Measurements from ENCODE around the gene RSU1.

Gene RSU1

DNA sequence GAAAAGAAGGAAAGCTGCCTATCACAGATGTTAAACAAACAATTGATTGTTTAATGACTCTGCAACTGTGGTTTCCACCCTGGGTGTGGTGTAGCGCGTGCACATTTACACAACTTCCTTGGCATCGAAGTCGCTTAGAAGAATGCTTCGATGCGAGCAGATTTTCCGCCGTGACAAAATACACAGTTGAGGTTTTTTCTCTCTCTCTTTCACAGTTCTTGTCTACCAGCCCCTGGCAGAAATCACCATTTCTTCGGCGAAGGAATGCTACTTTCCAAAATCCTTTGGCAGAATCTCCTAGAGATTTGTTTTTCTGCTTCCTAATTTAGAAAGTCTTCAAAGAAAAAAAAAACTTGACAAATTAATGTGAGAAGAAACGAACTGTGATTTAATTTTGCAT is 224.8 kb downstream of the RSU1 start:
- no peak overlapping the region for H3K4me3 ChIP-seq (ENCODE audit: low read depth in 1 of 2, low read length in 2 of 2)
- ATAC-seq (ENCODE audit: insufficient read depth, low read depth) (no peak), DNase-seq (no peak)
- H3K79me2 ChIP-seq (ENCODE audit: insufficient read depth, low read length): no peaks in the 10 kb centered on the region
- no peak overlapping the region for H3K9ac ChIP-seq (ENCODE audit: low read depth, low read length)
- no peaks in the 10 kb centered on the region for H3K27me3 ChIP-seq (ENCODE audit: insufficient read depth, low read length, poor library complexity)
- H3K36me3 ChIP-seq (ENCODE audit: insufficient read depth, low read length): no peaks in the 10 kb centered on the region; the same call in 1 of the 2 replicates
- no peak overlapping the region for H3K27ac ChIP-seq (ENCODE audit: low read length)
- no peaks in the 10 kb centered on the region for H3K4me1 ChIP-seq (ENCODE audit: insufficient read depth, low read length)
- no peak overlapping the region for H3K4me2 ChIP-seq (ENCODE audit: insufficient read depth, low read length)
- H4K20me1 ChIP-seq (ENCODE audit: insufficient read depth, low read length): no peaks in the 10 kb centered on the region
- no peak overlapping the region for H2AFZ ChIP-seq (ENCODE audit: low read depth, low read length)
- no peak for TF ChIP-seq CTCF (IDR thresholded peaks at IDR 0.05; ENCODE audit: borderline replicate concordance, extremely low read depth, low read length, poor library complexity, severe bottlenecking)
- TF ChIP-seq EZH2 (IDR thresholded peaks at IDR 0.05; ENCODE audit: borderline replicate concordance, low read depth, low read length, severe bottlenecking): no peak
- H3K9me3 ChIP-seq (ENCODE audit: insufficient read depth, low read length, severe bottlenecking): no peaks in the 10 kb centered on the region

DNA sequence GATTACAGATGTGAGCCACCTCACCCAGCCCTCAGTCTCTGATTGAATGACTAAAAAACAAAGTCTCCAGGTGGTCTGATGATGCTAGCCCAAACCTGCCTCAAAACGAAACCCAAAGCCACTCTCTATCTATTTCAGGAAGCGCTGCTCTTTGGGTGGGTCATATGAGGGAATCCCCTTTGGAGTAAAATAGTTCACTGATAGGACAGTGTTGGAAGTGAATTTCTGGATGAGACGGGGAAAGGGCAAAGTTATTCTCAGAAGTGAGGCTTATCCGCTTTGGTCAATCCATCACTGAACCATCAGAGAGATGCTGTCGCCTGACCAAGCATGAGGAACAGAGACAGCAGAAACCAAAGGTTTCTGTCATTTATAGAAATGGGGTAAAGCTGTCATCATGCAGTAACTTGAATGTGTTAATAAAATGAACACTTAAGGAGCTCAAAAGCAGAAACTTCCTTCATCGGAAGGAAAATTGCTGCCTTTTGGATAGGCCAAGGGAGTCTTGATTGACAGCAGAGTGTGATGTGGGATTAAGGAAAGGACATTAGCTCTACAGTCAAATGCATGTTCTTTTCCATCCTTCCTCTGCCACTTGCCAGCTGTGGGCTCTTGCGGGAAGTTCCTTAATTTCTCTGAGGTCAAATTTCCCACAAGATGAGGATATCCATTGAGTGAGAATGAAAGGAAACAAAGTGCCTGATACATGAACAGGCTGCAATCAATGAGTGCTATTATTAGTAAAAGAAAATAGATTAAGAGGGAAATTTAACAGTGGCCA is 230.7 kb downstream of the RSU1 start:
- no peaks in the 10 kb centered on the region for H3K79me2 ChIP-seq (ENCODE audit: insufficient read depth, low read length)
- H3K4me1 ChIP-seq (ENCODE audit: insufficient read depth, low read length): no peaks in the 10 kb centered on the region
- no peak overlapping the region for H2AFZ ChIP-seq (ENCODE audit: low read depth, low read length)
- H4K20me1 ChIP-seq (ENCODE audit: insufficient read depth, low read length): no peaks in the 10 kb centered on the region
- DNase-seq (no peak), ATAC-seq (ENCODE audit: insufficient read depth, low read depth) (no peak)
- no peaks in the 10 kb centered on the region for H3K9me3 ChIP-seq (ENCODE audit: insufficient read depth, low read length, severe bottlenecking)
- no peak for TF ChIP-seq CTCF (IDR thresholded peaks at IDR 0.05; ENCODE audit: borderline replicate concordance, extremely low read depth, low read length, poor library complexity, severe bottlenecking)
- no peak for TF ChIP-seq EZH2 (IDR thresholded peaks at IDR 0.05; ENCODE audit: borderline replicate concordance, low read depth, low read length, severe bottlenecking)
- no peaks in the 10 kb centered on the region for H3K27me3 ChIP-seq (ENCODE audit: insufficient read depth, low read length, poor library complexity)
- no peak overlapping the region for H3K9ac ChIP-seq (ENCODE audit: low read depth, low read length)
- H3K4me2 ChIP-seq (ENCODE audit: insufficient read depth, low read length): no peak overlapping the region
- no peak overlapping the region for H3K4me3 ChIP-seq (ENCODE audit: low read depth in 1 of 2, low read length in 2 of 2)
- no peak overlapping the region for H3K27ac ChIP-seq (ENCODE audit: low read length)
- H3K36me3 ChIP-seq (ENCODE audit: insufficient read depth, low read length): no peaks in the 10 kb centered on the region

DNA sequence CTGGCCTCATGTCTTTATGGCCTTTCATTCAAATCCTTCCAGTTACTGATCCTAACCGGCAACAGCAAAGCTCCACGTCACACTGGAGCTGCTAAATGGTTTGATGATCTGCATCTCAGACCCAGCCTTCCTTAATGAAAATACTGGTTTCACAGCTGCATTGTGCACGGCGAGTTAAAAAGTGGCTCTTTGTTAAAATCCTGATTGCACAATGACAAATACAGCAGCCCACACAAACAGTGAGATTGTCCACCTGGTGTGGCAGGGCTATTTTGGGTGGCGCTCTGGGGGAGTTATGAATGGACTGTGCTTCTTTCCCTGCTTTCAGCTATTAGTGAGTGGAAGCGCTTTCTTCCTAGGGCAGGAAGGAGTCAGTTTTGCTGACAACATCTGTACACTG is 232.1 kb downstream of the RSU1 start:
- DNase-seq: no peak
- H3K9ac ChIP-seq (ENCODE audit: low read depth, low read length): no peak overlapping the region
- H3K79me2 ChIP-seq (ENCODE audit: insufficient read depth, low read length): no peaks in the 10 kb centered on the region
- no peaks in the 10 kb centered on the region for H4K20me1 ChIP-seq (ENCODE audit: insufficient read depth, low read length)
- no peaks in the 10 kb centered on the region for H3K4me1 ChIP-seq (ENCODE audit: insufficient read depth, low read length)
- H3K9me3 ChIP-seq (ENCODE audit: insufficient read depth, low read length, severe bottlenecking): no peaks in the 10 kb centered on the region
- H3K27me3 ChIP-seq (ENCODE audit: insufficient read depth, low read length, poor library complexity): no peaks in the 10 kb centered on the region
- no peak overlapping the region for H3K27ac ChIP-seq (ENCODE audit: low read length)
- H3K36me3 ChIP-seq (ENCODE audit: insufficient read depth, low read length): no peaks in the 10 kb centered on the region
- TF ChIP-seq CTCF (IDR thresholded peaks at IDR 0.05; ENCODE audit: borderline replicate concordance, extremely low read depth, low read length, poor library complexity, severe bottlenecking) (no peak), EZH2 (IDR thresholded peaks at IDR 0.05; ENCODE audit: borderline replicate concordance, low read depth, low read length, severe bottlenecking) (no peak)
- H2AFZ ChIP-seq (ENCODE audit: low read depth, low read length): no peak overlapping the region
- no peak overlapping the region for H3K4me2 ChIP-seq (ENCODE audit: insufficient read depth, low read length)
- ATAC-seq (ENCODE audit: insufficient read depth, low read depth): no peak
- no peak overlapping the region for H3K4me3 ChIP-seq (ENCODE audit: low read depth in 1 of 2, low read length in 2 of 2)
